Endothelial cell of umbilical vein (primary cell): ENCODE results near the gene LRP1. TPM values are rescaled to one million over a fixed set of nuclear protein-coding genes. Genes with fewer than 3 reads are reported as not detected.

ENCODE experiments used
- BruUV-seq: library from RNA; stranded (reverse); fragments of 400-500 nt; replicated peaks from 2 replicates; lab custom pipeline; 2021; lab: Mats Ljungman, UMichigan
- CTCF ChIA-PET: fragments of 300-600, 350-600 bp; sonication (Branson Sonifier 250); formaldehyde crosslinking; loops from one replicate; lab custom pipeline; 2021; ENCODE audit warnings: antibody characterized with exemption, inconsistent platforms; lab: Charles Lee
- POLR2A ChIA-PET: fragments of 300-600, 350-600 bp; sonication (Branson Sonifier 250); formaldehyde crosslinking; loops from one replicate; lab custom pipeline; 2021; ENCODE audit warnings: antibody characterized with exemption, inconsistent platforms; lab: Charles Lee
- DNase-seq: peaks from one replicate; pipeline ENCODE4 v3.0.0-alpha.2; 2011; ENCODE audit warnings: low read depth, low spot score
- FAIRE-seq: peaks from 2 replicates; lab custom pipeline; 2011; peaks lifted over from hg19 to GRCh38; lab: Jason Lieb, UNC
- H2AFZ ChIP-seq: 2 replicates; pipeline ENCODE4 v1.6.0; 2012; ENCODE audit warnings: low read depth, low read length, control low read depth, inconsistent platforms
- H3K27ac ChIP-seq: 2 replicates; pipeline ENCODE4 v1.5.1; 2011; ENCODE audit warnings: low read depth, mild to moderate bottlenecking, control low read depth, low read length, moderate library complexity; ENCODE audit not compliant: insufficient read depth
- H3K27me3 ChIP-seq, 2 experiments: 2 replicates each; pipeline versions ENCODE4 v1.6.0 to v1.6.1; 2011; ENCODE audit warnings: low read length in 2 of 2, mixed read lengths in 1 of 2; ENCODE audit not compliant: control insufficient read depth in 2 of 2, insufficient read depth in 2 of 2
- H3K36me3 ChIP-seq, 2 experiments: 2 replicates in 1 of 2; 3 replicates in 1 of 2; pipeline ENCODE4 v1.5.1; 2011; ENCODE audit warnings: low read length in 2 of 2, mild to moderate bottlenecking in 1 of 2, moderate library complexity in 1 of 2; ENCODE audit not compliant: control insufficient read depth in 2 of 2, insufficient read depth in 2 of 2; ENCODE audit errors: extremely low read depth in 1 of 2
- H3K4me1 ChIP-seq: 3 replicates; pipeline ENCODE4 v1.5.1; 2011; ENCODE audit warnings: mild to moderate bottlenecking, low read length; ENCODE audit not compliant: control insufficient read depth, insufficient read depth; ENCODE audit errors: extremely low read depth
- H3K4me2 ChIP-seq: 2 replicates; pipeline ENCODE4 v1.6.1; 2011; ENCODE audit warnings: low read length, control low read depth, mixed read lengths; ENCODE audit not compliant: insufficient read depth
- H3K4me3 ChIP-seq, 3 experiments: fragments of 200-600 bp in 1 of 3; sonication (generic), shearing (Covaris generic) in 1 of 3; replicated peaks in 1 of 3; 2 replicates each; pipeline ENCODE4 v1.5.1; 2011 to 2016; ENCODE audit warnings: control low read depth in 3 of 3, low read length in 3 of 3, mild to moderate bottlenecking in 2 of 3, inconsistent platforms in 1 of 3, low read depth in 1 of 3, moderate library complexity in 1 of 3; ENCODE audit not compliant: insufficient read depth in 1 of 3
- H3K79me2 ChIP-seq: 2 replicates; pipeline ENCODE4 v1.6.0; 2012; ENCODE audit warnings: low read length, inconsistent platforms; ENCODE audit not compliant: control insufficient read depth, insufficient read depth
- H3K9ac ChIP-seq: replicated peaks from 2 replicates; pipeline ENCODE3; 2011; ENCODE audit warnings: low read length, control low read depth; ENCODE audit not compliant: insufficient read depth; ENCODE audit errors: extremely low read depth
- H3K9me1 ChIP-seq: replicated peaks from 3 replicates; pipeline ENCODE4 v1.6.0; 2011; ENCODE audit warnings: mild to moderate bottlenecking, low read length; ENCODE audit not compliant: control insufficient read depth, insufficient read depth; ENCODE audit errors: extremely low read depth
- H3K9me3 ChIP-seq: replicated peaks from 2 replicates; pipeline ENCODE4 v1.5.1; 2012; ENCODE audit warnings: low read length, inconsistent platforms; ENCODE audit not compliant: control insufficient read depth, insufficient read depth
- H4K20me1 ChIP-seq: replicated peaks from 2 replicates; pipeline ENCODE3; 2011; ENCODE audit warnings: mild to moderate bottlenecking, low read length; ENCODE audit not compliant: control insufficient read depth, insufficient read depth; ENCODE audit errors: extremely low read depth
- EZH2 ChIP-seq: IDR thresholded peaks from 2 replicates; pipeline ENCODE4 v1.6.1; 2012; ENCODE audit warnings: borderline replicate concordance, low read depth, mild to moderate bottlenecking, moderate library complexity, low read length, inconsistent platforms; ENCODE audit not compliant: severe bottlenecking
- JUN ChIP-seq: IDR thresholded peaks from 2 replicates; pipeline ENCODE4 v1.6.1; 2011; ENCODE audit warnings: borderline replicate concordance, low read depth; ENCODE audit not compliant: insufficient read length, insufficient read depth
- MYC ChIP-seq: IDR thresholded peaks from one replicate; pipeline ENCODE4 v1.6.1; 2011; ENCODE audit warnings: mild to moderate bottlenecking, low read depth, low read length
- dilution Hi-C: fragments of 300-500 bp; cut with MboI; formaldehyde crosslinking; loops from one replicate; pipeline ENCODE4 v1.15.0; 2019; ENCODE audit warnings: low sequenced_read_pairs; ENCODE audit not compliant: extremely low pct_ligation_motif_present
- intact Hi-C: fragments of 100-400 bp; cut with micrococcal nuclease; formaldehyde crosslinking; loops from one replicate; pipeline ENCODE4 v1.10.0; 2022
- polyA plus RNA-seq, 4 experiments: library from polyadenylated mRNA; depleted of rRNA in 3 of 4; stranded (reverse) in 3 of 4; unstranded in 1 of 4; fragments of >200 nt; gene quantifications; 2 replicates each; pipeline versions ENCODE4 v1.2.1 to v1.2.3, GENCODE V29; 2011 to 2012; ENCODE audit warnings: missing spikeins in 1 of 4
- total RNA-seq: library from RNA; stranded (reverse); gene quantifications from 2 replicates; pipeline ENCODE4 v1.2.3, GENCODE V29; 2021
- TF ChIP-seq, protein P1 (sequence below), 2 donors: IDR thresholded peaks; 1 replicate in 1 of 2; 2 replicates in 1 of 2; pipeline ENCODE4 v1.5.1; 2011; ENCODE audit warnings: low read length in 2 of 2, mild to moderate bottlenecking in 2 of 2, moderate library complexity in 2 of 2, control low read depth in 1 of 2, inconsistent platforms in 1 of 2, low read depth in 1 of 2; ENCODE audit not compliant: insufficient read depth in 1 of 2; ENCODE audit errors: extremely low read depth in 1 of 2
- TF ChIP-seq, protein P2 (sequence below): IDR thresholded peaks from 2 replicates; pipeline ENCODE4 v1.6.1; 2011; ENCODE audit not compliant: insufficient read depth, insufficient read length

Gene LRP1
- total and polyA plus RNA-seq, 2 donors (not counting 3 experiments of a cell fraction or from before 2014, with no cell fraction given), result 1.6 to 4.6 TPM

DNA sequence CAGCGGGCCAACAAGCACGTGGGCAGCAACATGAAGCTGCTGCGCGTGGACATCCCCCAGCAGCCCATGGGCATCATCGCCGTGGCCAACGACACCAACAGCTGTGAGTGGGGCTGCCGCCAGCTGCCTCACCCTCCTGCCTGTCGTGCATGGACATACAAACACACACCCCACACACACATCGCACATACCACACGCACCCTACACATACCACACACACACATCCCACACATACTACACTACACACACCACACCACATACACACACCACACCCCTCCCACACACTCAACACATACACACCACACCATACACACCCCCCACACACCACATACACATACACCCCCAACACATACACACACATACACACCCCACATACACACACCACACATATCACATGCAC lies 63.1 kb downstream of the LRP1 start:
- FAIRE-seq (no peak), DNase-seq (no peak)
- Histone ChIP-seq H3K4me2 (no peak overlapping the region), H4K20me1 (no peaks in the 10 kb centered on the region), H3K27me3 (no peaks in the 10 kb centered on the region), H3K9me3 (no peaks in the 10 kb centered on the region), H3K4me3 (no peak overlapping the region), H3K9ac (no peak overlapping the region), H3K79me2 (no peaks in the 10 kb centered on the region), H3K27ac (no peak overlapping the region), H2AFZ (no peak overlapping the region), H3K9me1 (no peaks in the 10 kb centered on the region), H3K4me1 (no peaks in the 10 kb centered on the region), H3K36me3 (no peaks in the 10 kb centered on the region)
- CTCF ChIA-PET, result no interaction called here
- intact Hi-C loops (no loop called here), dilution Hi-C loops (no loop called here)
- no peak for TF ChIP-seq MYC
- POLR2A ChIA-PET, result no interaction called here
- no TSS peak for BruUV-seq

DNA sequence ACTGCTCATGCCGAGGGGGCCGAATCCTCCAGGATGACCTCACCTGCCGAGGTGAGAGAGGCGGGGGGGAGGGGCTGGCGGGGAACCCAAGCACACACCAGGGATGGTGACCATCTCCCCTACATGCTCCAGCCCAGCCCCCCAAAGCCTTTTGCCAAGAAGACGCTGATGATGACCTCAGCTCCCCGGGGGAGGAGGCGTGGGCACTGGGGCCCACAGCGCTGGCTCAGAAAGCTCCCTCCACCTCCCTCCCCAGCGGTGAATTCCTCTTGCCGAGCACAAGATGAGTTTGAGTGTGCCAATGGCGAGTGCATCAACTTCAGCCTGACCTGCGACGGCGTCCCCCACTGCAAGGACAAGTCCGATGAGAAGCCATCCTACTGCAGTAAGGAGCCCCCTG lies 64.6 kb downstream of the LRP1 start:
- dilution Hi-C loops, result no loop called here

More for the DNA sequence above, 64.6 kb downstream of the LRP1 start:
- Histone ChIP-seq H3K27ac (no peak overlapping the region), H3K79me2 (no peaks in the 10 kb centered on the region), H3K27me3 (no peaks in the 10 kb centered on the region), H4K20me1 (no peaks in the 10 kb centered on the region), H3K9me3 (no peaks in the 10 kb centered on the region), H3K4me2 (no peak overlapping the region), H3K9ac (no peak overlapping the region), H3K36me3 (no peaks in the 10 kb centered on the region), H3K9me1 (no peaks in the 10 kb centered on the region), H2AFZ (no peak overlapping the region), H3K4me3 (no peak overlapping the region), H3K4me1 (no peaks in the 10 kb centered on the region)
- intact Hi-C loops, result no loop called here
- FAIRE-seq (no peak), DNase-seq (no peak)
- no TSS peak for BruUV-seq
- no peak for TF ChIP-seq JUN
- no peak for TF ChIP-seq EZH2
- TF ChIP-seq, protein P1, sequence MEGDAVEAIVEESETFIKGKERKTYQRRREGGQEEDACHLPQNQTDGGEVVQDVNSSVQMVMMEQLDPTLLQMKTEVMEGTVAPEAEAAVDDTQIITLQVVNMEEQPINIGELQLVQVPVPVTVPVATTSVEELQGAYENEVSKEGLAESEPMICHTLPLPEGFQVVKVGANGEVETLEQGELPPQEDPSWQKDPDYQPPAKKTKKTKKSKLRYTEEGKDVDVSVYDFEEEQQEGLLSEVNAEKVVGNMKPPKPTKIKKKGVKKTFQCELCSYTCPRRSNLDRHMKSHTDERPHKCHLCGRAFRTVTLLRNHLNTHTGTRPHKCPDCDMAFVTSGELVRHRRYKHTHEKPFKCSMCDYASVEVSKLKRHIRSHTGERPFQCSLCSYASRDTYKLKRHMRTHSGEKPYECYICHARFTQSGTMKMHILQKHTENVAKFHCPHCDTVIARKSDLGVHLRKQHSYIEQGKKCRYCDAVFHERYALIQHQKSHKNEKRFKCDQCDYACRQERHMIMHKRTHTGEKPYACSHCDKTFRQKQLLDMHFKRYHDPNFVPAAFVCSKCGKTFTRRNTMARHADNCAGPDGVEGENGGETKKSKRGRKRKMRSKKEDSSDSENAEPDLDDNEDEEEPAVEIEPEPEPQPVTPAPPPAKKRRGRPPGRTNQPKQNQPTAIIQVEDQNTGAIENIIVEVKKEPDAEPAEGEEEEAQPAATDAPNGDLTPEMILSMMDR (IDR thresholded peaks at IDR 0.05; ENCODE audit: extremely low read depth in 1 of 2, insufficient read depth in 1 of 2, low read depth in 1 of 2, low read length in 2 of 2), result no peak
- TF ChIP-seq, protein P2, sequence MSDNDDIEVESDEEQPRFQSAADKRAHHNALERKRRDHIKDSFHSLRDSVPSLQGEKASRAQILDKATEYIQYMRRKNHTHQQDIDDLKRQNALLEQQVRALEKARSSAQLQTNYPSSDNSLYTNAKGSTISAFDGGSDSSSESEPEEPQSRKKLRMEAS, result no peak
- ChIA-PET CTCF (no interaction called here), POLR2A (no interaction called here)
